ENCODE data around the gene ZNF497. TPM values are rescaled to one million over a fixed set of nuclear protein-coding genes. Genes with fewer than 3 reads are reported as not detected.

Gene ZNF497
- total and polyA plus RNA-seq, 2 of the 13 experiments (the other 11 are each of a cell fraction or from before 2014, with no cell fraction given), result 1.5 to 1.9 TPM

DNA sequence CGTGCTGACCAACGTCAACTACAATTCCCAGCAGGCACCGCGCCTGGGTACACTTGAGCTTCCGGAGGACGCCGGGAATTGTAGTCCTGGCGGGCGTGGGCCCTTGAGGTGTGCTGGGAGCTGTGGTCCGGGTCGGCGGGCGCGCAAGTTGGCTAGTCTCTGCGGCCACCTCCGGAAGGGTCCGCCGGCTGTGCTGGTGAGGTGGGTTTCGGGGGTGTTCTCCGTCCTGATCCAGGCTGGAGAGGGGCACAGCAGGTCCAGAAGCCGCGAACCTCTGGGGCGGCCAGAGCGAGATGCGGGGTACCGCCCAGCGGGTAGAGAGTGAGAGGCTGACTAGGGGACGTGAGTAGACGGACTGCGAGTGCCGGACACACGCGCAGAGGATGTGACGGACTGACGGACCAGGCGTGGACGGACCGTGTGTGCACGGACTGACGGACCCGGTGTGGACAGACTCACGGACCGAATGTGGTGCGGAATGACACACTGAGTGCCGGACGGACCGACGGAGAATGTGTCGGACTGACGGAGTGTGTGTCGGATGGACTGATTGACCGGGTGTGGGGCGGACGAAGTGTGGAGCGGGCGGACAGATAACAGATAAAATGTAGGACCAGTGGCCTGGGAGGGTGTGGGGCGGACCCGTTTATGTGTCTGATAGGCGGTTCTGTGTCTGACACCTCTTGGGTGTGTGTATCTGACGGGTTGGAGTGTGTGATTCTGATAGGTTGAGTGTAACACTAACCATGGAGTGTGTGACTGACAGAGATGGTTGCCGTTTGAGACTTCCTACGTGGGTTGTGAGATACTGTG lies 35.4 kb downstream of the ZNF497 start, which contains the start of gene ZSCAN22 (continued):
- TF ChIP-seq, protein P1, sequence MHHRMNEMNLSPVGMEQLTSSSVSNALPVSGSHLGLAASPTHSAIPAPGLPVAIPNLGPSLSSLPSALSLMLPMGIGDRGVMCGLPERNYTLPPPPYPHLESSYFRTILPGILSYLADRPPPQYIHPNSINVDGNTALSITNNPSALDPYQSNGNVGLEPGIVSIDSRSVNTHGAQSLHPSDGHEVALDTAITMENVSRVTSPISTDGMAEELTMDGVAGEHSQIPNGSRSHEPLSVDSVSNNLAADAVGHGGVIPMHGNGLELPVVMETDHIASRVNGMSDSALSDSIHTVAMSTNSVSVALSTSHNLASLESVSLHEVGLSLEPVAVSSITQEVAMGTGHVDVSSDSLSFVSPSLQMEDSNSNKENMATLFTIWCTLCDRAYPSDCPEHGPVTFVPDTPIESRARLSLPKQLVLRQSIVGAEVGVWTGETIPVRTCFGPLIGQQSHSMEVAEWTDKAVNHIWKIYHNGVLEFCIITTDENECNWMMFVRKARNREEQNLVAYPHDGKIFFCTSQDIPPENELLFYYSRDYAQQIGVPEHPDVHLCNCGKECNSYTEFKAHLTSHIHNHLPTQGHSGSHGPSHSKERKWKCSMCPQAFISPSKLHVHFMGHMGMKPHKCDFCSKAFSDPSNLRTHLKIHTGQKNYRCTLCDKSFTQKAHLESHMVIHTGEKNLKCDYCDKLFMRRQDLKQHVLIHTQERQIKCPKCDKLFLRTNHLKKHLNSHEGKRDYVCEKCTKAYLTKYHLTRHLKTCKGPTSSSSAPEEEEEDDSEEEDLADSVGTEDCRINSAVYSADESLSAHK (CRISPR knock-in tag; IDR thresholded peaks at IDR 0.05; ENCODE audit: borderline replicate concordance), result no peak
- TF ChIP-seq GLI4 (CRISPR knock-in tag; IDR thresholded peaks at IDR 0.05; ENCODE audit: borderline replicate concordance), result no peak
- peak; percentile 86; the same call in 1 of the 2 replicates for TF ChIP-seq REPIN1 (CRISPR knock-in tag; IDR thresholded peaks at IDR 0.05; ENCODE audit: borderline replicate concordance, low read depth)
- no peak for TF ChIP-seq ETS1 (CRISPR knock-in tag; IDR thresholded peaks at IDR 0.05)
- TF ChIP-seq PBX2 (CRISPR knock-in tag; IDR thresholded peaks at IDR 0.05), result no peak
- no peak for TF ChIP-seq EEA1 (CRISPR knock-in tag; IDR thresholded peaks at IDR 0.05; ENCODE audit: borderline replicate concordance)
- peak; percentile 89 for TF ChIP-seq ATF2 (CRISPR knock-in tag; IDR thresholded peaks at IDR 0.05)
- TF ChIP-seq ERF (CRISPR knock-in tag; IDR thresholded peaks at IDR 0.05), result no peak
- TF ChIP-seq ZNF569 (CRISPR knock-in tag; IDR thresholded peaks at IDR 0.05; ENCODE audit: borderline replicate concordance), result no peak
- peak; percentile 57; the same call in 1 of the 2 replicates for TF ChIP-seq SMAD3 (CRISPR knock-in tag; IDR thresholded peaks at IDR 0.05)
- peak; percentile 32; the same call in 1 of the 2 replicates for TF ChIP-seq ZC3H4 (CRISPR knock-in tag; IDR thresholded peaks at IDR 0.05; ENCODE audit: borderline replicate concordance)
- TF ChIP-seq SRY (CRISPR knock-in tag; IDR thresholded peaks at IDR 0.05), result peak; percentile 97
- peak; percentile 28; the same call in 1 of the 2 replicates for TF ChIP-seq ZNF329 (CRISPR knock-in tag; IDR thresholded peaks at IDR 0.05; ENCODE audit: low read depth)
- peak; percentile 76; the same call in 1 of the 2 replicates for TF ChIP-seq ZNF614 (CRISPR knock-in tag; IDR thresholded peaks at IDR 0.05; ENCODE audit: borderline replicate concordance)
- peak; percentile 80; the same call in 1 of the 2 replicates for TF ChIP-seq ZNF749 (CRISPR knock-in tag; IDR thresholded peaks at IDR 0.05; ENCODE audit: borderline replicate concordance)
- peak; percentile 10; the same call in 1 of the 2 replicates for TF ChIP-seq ZBTB49 (CRISPR knock-in tag; IDR thresholded peaks at IDR 0.05; ENCODE audit: borderline replicate concordance)
- TF ChIP-seq NR2F1 (CRISPR knock-in tag; IDR thresholded peaks at IDR 0.05), result no peak
- TF ChIP-seq NFE2L1 (CRISPR knock-in tag; IDR thresholded peaks at IDR 0.05; ENCODE audit: borderline replicate concordance), result no peak
